Activated CD8-positive, alpha-beta memory T cell treated with anti-CD3 and anti-CD28 coated beads for 4 hours (primary cell): Measurements from ENCODE around the gene ARID3C.
"Not testable (repeated sequence)": the region's sequence is repeated elsewhere in the genome, so short reads cannot be mapped to it uniquely, and the experiment has no call there.

Experiments used
- DNase-seq, 2 donors: peaks; one replicate each; pipeline ENCODE4 v3.0.0-alpha.2; 2020; ENCODE audit warnings: low read depth in 2 of 2

The ARID3C gene

GRCh38 chr9:34652602-34653000 lies 23.7 kb upstream of the ARID3C start:
- DNase-seq = no peak

GRCh38 chr9:34651876-34652601 lies 23.2 kb upstream of the ARID3C start, which contains the start of gene IL11RA:
Gene IL11RA (plus strand): TSS chr9:34652185. CDS start chr9:34655218, 3,033 bp downstream.
- DNase-seq = peak in 1 of 2 donors; percentile 38

GRCh38 chr9:34651321-34651720 lies 22.5 kb upstream of the ARID3C start:
- no peak for DNase-seq

GRCh38 chr9:34650816-34651215 lies 21.9 kb upstream of the ARID3C start:
- no peak for DNase-seq

GRCh38 chr9:34648673-34649072 lies 19.8 kb upstream of the ARID3C start:
- no peak for DNase-seq

- no peak for DNase-seq
Observed at GRCh38 chr9:34647651-34648050, 18.8 kb upstream of the ARID3C start.

- DNase-seq = no peak
Observed at GRCh38 chr9:34647084-34647403, 18.2 kb upstream of the ARID3C start.

- peak; percentile 94 for DNase-seq
Observed at GRCh38 chr9:34646211-34647083, 17.6 kb upstream of the ARID3C start, which contains the start of gene GALT. Gene GALT (plus strand): TSS chr9:34646675. CDS start chr9:34646705, 30 bp downstream.

GRCh38 chr9:34644766-34645314 lies 16.0 kb upstream of the ARID3C start:
- no peak for DNase-seq

GRCh38 chr9:34642679-34643078 lies 13.8 kb upstream of the ARID3C start:
- DNase-seq = no peak

GRCh38 chr9:34639322-34639721 lies 10.5 kb upstream of the ARID3C start:
- not testable (repeated sequence) for DNase-seq

GRCh38 chr9:34638138-34638445 lies 9.2 kb upstream of the ARID3C start:
- DNase-seq = no peak

GRCh38 chr9:34637356-34638137 lies 8.7 kb upstream of the ARID3C start, which contains the start of gene SIGMAR1:
Gene SIGMAR1 (minus strand): TSS chr9:34637787. CDS start chr9:34637697, 90 bp downstream.
- DNase-seq = peak; percentile 87

- no peak for DNase-seq
Observed at GRCh38 chr9:34636791-34637355, 8.0 kb upstream of the ARID3C start.

- DNase-seq = no peak
Observed at GRCh38 chr9:34635556-34635955, 6.7 kb upstream of the ARID3C start.

GRCh38 chr9:34634551-34635248 lies 5.8 kb upstream of the ARID3C start:
- DNase-seq = no peak

GRCh38 chr9:34633851-34634550 lies 5.1 kb upstream of the ARID3C start:
- peak; percentile 33 to 49 for DNase-seq

GRCh38 chr9:34633166-34633565 lies 4.3 kb upstream of the ARID3C start:
- no peak for DNase-seq

GRCh38 chr9:34630402-34631154 lies 1.7 kb upstream of the ARID3C start:
- DNase-seq = no peak

GRCh38 chr9:34629491-34629808 lies 584 bp upstream of the ARID3C start:
- no peak for DNase-seq
